GM18868 (cell line): ENCODE results near the gene SEC22A.

Experiments
- ATAC-seq: cut with Tn5 transposase; IDR thresholded peaks from one replicate; pipeline ENCODE4 v1.9.1; 2021; ENCODE audit warnings: mild to moderate bottlenecking, moderate library complexity; ENCODE audit not compliant: unreplicated experiment

SEC22A gene

DNA sequence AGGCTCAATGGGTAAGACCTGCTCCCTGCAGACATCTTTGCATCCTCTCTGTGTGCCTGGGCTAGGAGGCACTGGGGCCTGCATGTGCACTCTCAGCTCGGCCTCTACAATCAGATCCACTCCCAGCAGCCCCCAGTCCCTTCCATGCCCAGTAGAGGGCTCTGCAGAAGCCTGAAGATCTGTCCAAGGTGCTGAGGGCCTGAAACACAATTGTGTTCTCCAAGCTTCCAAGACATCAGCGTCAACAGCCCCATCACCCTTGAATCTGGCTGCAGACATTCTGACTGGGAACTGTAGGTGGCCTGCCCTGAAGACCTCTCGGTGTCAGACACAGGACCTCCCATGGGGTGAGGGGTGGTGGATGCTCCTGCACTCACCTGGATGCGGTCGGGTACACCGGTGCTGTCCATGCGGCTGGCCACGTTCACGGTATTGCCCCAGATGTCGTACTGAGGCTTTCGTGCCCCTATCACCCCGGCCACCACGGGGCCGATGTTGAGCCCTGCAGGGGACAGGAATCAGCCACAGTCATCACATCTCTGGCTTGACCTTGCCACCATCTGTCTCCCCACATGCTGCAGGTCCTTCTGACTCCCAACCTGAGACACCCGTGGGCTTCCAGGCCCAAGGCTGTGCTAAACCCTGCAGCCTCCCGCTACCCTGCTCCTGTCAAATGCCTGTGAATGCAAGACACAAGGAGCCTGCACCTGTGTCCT, 84.7 kb downstream of the SEC22A start:
- ATAC-seq = peak; percentile 73

- ATAC-seq = no peak
These were observed 85.6 kb downstream of the SEC22A start for GRCh38 chr3:123287051-123287961.

GRCh38 chr3:123287962-123288302, 86.2 kb downstream of the SEC22A start:
- ATAC-seq = no peak

- ATAC-seq = no peak
These were observed 87.8 kb downstream of the SEC22A start for GRCh38 chr3:123289391-123290106.

GRCh38 chr3:123290107-123290930, 88.6 kb downstream of the SEC22A start:
- no peak for ATAC-seq

DNA sequence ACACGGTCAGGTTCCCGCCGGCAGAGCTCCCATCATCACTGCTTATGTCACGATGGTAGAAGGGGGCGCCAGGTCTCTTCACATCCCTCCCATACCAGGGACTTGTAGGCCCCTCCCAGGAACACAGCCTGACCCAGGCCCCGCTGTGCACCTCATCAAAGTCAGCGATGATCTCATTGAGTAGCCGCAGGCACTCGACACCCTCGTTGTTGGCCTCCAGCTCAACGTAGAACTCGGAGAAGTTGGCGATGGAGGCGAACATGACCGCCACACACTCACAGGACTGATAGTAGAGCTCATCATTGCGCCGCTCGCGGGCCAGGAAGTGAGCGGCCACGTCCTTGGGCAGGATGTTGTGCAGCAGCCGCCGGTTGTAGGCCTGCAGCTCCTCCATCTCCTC, 89.2 kb downstream of the SEC22A start:
- no peak for ATAC-seq

DNA sequence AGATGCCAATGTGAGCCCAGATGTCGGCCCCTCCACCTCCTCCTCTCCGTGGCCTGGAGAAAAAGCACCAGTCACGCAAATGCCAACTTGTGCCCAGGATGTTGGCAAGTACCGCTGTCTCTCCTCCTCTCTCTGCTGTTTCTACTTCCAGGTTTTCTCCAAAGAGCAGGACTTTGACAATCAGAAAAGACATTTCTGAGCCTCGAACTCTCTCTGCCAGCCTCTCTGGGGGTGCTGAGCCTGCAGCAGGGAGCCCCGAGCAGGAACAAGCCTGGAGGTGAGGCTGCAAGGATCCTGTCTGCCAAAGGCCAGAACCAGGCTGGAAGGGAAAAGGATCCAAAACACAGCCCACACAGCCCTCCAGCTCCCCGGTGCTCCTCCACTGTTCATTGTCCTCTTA, 89.7 kb downstream of the SEC22A start:
- ATAC-seq = no peak

DNA sequence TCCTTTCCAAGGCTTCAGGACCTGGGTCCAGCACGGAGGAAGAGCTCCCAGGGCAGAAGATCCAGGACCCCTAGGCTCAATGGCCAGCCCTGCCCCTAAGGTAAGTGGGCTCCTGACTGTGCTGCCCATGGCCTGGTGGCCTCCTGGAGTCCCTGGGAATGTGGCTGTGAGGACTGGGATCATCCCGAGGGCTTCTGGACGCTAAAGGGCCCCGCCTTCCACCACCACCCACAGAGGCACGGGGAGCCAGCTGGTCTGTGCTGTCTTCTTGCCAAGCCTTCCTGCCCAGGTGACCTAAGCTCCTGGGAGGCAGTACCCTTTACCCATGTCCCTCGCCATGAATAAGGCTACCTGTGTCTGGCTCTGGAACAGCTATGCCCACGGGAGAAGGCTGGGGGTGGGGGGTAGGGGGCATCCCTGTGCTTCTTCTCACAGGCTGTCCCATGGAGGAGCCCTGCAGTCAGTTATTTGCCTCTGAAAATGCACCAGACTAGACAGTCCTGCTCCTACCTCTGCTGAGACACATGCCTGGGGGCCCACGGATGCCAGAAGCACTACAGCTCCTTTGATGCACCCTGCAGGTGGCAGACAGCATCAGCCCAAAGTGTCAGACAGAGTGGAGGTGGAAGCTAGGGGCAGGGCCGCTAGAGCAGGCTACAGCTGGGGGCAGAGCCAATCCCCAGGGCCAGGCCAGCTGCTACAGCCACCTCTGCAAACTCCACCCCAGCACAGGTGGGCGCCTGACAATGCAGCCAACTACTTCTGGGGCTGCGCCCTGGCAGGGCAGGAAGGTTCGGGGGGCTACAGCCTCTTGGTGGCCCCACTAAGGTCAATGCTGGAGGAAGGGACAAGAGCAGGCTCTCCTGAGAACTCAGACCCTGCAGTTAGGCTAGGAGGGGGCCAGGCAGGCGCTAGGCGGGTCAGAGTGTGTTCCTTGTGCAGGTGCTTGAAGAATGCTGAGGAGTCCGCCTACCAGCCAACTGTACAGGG, 90.9 kb downstream of the SEC22A start:
- no peak for ATAC-seq

DNA sequence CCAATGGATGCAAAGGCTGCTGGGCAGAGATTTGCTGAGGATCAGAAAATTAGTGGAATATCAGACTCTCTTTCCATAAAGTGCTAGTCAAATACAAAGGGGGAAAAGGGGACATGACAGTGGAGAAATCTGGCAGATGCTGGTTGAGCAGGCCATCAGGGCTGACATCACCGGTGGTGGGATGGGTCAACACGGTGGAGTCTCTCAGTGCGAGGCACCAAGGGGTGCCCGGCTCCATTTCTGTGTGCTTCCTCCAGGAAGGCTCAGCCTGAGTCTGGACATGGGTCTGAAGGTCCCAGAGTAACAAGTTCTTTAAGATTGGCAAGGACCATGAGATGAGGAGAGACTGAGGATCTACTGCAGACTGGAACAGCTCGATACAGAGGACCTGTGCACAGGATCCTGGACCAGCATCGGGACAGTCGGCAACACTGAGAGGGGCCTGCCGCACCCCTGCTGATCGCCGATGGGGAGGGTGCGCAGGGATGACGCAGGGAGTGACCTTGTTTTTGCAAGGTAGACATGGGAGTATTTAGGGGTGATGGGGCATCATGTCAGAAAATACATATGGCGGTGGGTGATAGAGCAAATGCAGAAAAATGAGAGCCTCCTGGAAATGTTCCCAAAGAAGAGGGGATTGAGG, 92.7 kb downstream of the SEC22A start:
- ATAC-seq = no peak

DNA sequence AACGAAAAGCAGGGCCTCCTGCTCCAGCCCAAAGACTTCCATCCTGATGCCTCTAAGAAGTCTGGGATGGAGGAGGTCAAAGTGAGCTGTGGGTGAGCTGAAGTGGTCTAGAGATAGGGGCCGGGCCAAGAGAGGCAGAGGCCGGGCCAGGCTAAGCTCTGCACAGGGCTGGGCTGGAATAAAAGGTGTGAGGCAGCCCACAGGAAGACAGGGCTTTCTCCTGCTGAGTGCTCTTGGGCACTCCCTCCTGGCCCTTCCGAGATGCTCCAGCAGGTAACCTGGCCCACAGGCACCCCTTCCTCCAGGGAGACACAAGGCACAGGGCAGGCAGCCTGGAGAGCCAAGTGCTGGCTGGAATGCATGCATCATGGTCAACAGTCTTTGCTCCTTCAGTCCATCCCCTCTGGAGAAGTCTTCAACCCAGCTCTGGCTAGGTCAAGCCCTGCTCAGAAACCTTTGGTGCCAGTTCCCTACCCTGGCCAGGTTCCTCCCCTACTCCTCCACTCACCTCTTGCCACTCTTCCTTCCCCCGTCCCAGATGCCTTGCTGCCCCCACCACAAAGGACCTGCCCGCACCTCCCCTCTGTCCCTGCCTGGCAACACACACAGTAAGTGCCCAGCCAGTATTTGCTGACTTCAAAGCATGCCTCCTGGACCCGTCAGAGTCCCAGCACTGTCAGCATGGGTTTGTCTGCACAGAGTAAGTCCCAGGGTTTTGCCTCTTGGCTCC, 93.6 kb downstream of the SEC22A start:
- no peak for ATAC-seq

GRCh38 chr3:123295901-123296250, 94.1 kb downstream of the SEC22A start:
- no peak for ATAC-seq

- ATAC-seq = no peak
These were observed 94.5 kb downstream of the SEC22A start for GRCh38 chr3:123296261-123296660.

GRCh38 chr3:123296836-123297626, 95.3 kb downstream of the SEC22A start:
- no peak for ATAC-seq

- no peak for ATAC-seq
These were observed 95.8 kb downstream of the SEC22A start for GRCh38 chr3:123297627-123297899.

DNA sequence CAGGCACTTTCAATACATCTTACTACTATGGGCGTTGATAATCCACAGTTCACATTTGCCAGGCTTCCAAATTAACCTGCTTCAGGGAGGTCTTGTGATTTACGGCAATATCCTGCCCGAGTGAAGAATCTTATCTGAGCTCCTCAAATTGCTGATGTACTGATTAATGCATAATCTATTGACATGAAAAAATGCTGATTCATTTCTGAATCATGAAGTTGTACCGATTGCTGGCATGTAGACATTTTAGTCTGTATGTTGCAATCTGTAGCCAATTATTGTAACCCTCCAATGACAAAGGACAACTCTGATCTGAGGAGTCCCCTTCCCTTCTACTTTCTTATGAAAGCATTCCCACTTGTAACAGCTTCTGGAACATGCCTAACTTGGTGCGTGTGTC, 97.2 kb downstream of the SEC22A start:
- no peak for ATAC-seq

GRCh38 chr3:123299581-123299980, 97.8 kb downstream of the SEC22A start:
- ATAC-seq = no peak

GRCh38 chr3:123300056-123300455, 98.3 kb downstream of the SEC22A start:
- ATAC-seq = no peak

GRCh38 chr3:123300583-123300982, 98.8 kb downstream of the SEC22A start:
- no peak for ATAC-seq
